NK-92 (cell line): ENCODE data around the gene PRRT2.
"Not testable (repeated sequence)": the region's sequence is repeated elsewhere in the genome, so short reads cannot be mapped to it uniquely, and the experiment has no call there.

Experiments
- DNase-seq: peaks from one replicate; lab custom pipeline; 2025; ENCODE audit not compliant: unreplicated experiment; lab: John Stamatoyannopoulos, UW

PRRT2 gene

GRCh38 chr16:29831490-29831889 is 19.5 kb downstream of the PRRT2 start:
- DNase-seq: no peak

DNA sequence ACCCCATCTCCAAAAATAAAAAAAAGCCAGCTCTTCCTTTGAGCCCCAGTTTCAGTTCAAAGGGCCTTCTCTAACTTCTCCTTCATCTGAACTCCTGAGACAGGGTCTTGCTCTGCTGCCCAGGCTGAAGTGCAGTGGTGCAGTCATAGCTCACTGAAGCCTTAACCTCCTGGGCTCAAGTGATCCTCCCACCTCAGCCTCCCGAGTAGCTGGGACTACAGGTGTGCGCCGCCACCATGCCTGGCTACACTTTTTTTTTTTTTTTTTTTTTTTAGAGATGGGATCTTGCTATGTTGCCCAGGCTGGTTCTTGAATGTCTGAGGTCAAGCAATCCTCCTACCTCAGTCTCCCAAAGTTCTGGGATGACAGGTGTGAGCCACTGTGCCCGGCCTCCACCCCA is 21.2 kb downstream of the PRRT2 start:
- not testable (repeated sequence) for DNase-seq

DNA sequence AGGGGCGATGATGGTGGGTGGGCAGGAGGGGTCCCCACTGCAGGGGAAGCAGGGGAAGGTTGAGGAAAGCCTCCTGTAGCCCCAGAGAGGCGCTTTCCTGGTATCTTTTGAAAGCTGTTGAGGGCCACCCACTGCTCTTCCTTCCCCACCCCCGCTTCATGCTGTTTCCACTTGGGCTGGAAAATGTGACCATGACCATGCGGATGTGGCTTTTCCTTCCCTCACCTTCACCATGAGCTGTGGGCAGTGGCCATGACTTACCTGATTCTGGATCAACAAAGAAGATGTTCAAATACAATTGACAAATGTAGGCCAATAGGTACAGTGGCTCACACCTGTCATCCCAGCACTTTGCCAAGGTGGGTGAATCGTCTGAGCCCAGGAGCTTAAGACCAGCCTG is 22.1 kb downstream of the PRRT2 start:
- DNase-seq: no peak

- DNase-seq: no peak
Observed at GRCh38 chr16:29835926-29836325, 23.9 kb downstream of the PRRT2 start.

DNA sequence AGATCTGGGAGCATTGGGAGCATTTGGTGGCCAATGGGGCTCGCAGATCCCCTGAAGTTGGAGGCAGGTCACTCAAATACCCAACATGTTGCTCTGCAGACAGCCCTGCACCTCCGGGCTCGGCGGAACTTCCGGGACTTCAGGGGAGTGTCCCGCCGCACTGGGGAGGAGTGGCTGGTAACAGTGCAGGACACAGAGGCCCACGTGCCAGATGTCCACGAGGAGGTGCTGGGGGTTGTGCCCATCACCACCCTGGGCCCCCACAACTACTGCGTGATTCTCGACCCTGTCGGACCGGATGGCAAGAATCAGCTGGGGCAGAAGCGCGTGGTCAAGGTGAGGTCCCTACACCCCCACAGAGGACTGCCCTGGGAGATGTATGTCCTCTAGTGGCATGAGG is 24.6 kb downstream of the PRRT2 start:
- DNase-seq: no peak

DNA sequence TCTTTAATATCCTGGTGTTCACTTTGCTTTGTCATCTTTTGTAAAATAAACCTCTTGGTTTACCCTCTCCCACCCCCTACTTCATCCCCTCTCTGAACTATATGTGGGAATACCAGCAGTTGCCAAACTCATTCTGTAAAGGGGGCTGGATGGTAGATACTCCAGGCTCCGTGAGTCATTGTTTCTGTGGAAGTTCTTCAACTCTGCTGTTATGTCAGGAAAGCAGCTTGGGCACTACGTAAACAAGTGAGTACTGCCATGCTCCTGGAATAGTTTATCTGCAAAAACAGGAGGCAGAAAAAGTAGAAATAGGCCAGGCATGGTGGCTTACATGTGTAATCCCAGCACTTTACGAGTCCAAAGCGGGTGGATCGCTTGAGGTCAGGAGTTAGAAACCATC is 25.8 kb downstream of the PRRT2 start:
- no peak for DNase-seq

- DNase-seq: no peak
Observed at GRCh38 chr16:29839822-29840221, 27.8 kb downstream of the PRRT2 start.

GRCh38 chr16:29840240-29840639 is 28.2 kb downstream of the PRRT2 start:
- DNase-seq: no peak

GRCh38 chr16:29841631-29842030 is 29.6 kb downstream of the PRRT2 start:
- DNase-seq: no peak

DNA sequence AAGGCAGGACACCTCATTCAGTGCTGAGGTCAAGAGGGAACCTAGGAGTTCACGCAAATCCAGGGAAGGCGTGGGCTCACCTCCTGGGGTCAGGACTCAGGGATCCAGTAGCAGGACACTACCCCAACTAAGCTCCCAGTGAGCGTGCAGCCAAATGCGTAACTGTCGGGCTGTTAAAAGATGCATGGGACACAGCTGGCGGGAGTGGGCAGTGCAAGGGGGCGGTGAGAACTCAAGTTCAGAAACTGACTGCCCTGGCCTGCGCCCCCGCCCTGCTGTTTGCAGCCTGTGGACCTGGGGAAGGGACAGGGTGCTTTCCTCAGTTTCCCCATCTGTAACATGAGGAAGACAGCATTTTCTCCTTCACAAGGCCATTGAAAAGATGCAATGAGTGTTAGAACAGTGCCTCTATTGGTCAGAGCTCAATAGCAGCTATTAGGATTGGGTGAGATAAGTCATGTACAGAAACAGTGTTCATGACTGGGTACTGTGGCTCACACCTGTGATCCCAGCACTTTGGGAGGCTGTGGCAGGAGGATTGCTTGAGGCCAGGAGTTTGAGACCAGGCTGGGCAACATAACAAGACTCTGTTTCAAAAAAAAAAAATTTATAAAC is 30.8 kb downstream of the PRRT2 start:
- no peak for DNase-seq

GRCh38 chr16:29843931-29844330 is 31.9 kb downstream of the PRRT2 start:
- no peak for DNase-seq

DNA sequence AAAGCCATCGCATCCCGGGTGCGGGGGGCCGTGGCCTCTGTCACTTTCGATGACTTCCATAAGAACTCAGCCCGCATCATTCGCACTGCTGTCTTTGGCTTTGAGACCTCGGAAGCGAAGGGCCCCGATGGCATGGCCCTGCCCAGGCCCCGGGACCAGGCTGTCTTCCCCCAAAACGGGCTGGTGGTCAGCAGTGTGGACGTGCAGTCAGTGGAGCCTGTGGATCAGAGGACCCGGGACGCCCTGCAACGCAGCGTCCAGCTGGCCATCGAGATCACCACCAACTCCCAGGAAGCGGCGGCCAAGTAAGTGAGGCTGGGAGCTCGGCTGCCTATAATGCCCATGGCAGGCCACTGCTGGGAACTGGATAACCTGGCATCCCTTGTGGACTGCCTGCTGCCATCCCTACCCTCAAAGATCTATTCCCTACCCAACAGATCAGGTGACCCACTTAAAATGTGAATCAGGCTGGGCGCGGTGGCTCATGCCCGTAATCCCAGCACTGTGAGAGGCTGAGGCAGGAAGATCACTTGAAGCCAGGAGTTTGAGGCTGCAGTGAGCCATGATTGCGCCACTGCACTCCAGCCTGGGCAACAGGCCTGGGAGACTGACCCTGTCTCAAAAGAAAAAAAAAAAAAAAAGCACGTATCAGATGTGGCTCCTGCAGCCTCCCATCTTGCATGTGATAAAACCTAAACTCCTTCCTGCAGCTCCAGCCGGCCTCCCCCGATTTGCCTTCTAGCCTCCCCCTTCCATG is 32.8 kb downstream of the PRRT2 start:
- DNase-seq: no peak

DNA sequence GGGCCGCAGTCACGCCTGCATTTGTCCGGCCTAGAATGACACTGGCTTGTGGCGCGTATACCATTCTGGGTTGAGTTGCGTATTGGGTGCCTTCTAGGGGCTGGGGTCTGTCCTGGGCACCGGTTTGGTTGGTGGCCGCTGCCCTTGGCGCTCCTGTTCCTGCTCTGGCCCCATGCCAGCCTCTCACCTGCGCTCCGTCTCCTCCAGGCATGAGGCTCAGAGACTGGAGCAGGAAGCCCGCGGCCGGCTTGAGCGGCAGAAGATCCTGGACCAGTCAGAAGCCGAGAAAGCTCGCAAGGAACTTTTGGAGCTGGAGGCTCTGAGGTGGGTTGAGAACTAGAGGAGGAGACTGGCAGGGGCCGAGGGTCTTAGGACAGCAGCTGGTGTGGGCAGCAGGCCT is 33.7 kb downstream of the PRRT2 start:
- no peak for DNase-seq

DNA sequence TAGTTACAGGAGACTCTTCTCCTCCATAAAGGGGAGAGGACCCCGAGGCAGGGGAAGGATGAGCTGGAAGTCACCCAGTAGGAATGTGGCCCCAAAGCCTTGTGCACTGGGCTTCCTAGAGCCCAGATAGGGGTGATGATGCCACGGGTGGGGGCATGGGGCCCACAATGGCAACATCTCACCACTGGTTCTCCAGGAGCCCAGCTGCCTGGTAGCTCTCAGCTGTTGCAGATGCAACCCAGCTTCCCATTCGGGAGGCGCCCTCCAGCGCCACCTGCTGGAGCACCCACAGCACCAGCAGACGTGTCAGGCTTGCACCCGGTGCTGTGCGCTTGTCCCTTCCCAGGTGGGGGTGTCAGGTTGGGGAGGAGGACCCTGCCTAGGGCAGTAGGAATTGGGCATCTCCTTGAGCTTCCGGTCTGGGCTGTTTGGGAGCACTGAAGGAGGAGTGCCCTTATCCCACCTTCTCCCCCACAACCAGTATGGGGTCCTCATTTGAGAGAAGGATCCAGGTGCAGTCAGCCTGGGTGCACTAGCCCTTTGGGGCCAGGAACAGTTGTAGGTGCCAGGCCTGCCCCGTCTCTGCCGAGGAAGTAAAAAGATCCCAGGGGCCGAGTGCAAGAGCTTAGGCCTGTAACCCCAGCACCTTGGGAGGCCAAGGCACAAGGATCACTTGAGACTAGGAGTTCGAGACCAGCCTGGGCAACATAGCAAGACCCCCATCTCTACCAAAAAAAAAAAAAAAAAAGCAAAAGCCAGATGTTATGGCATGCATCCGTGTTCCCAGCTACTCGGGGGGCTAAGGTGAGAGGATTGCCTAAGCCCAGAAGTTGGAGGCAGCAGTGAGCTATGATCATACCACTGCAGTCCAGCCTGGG is 36.7 kb downstream of the PRRT2 start:
- no peak for DNase-seq

- DNase-seq: no peak
Observed at GRCh38 chr16:29849505-29849904, 37.5 kb downstream of the PRRT2 start.

DNA sequence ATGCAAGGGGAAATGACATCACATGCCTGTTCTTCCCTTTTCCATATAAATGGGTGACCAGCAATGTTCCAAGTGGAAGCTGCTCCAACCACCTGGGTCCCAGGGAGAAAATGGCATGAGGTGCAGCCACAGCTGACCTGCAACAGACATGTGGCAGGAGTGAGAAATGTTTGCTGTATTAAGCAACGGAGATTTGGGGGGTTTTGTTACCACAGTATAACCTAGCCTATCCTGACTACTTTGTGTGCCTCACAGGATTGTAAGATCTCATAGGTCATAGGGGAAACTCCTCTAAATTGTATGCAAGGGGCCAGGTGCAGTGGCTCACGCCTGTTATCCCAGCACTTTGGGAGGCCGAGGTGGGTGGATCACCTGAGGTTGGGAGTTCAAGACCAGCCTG is 39.0 kb downstream of the PRRT2 start:
- DNase-seq: no peak

GRCh38 chr16:29852654-29853053 is 40.7 kb downstream of the PRRT2 start:
- no peak for DNase-seq

- no peak for DNase-seq
Observed at GRCh38 chr16:29854520-29855100, 42.6 kb downstream of the PRRT2 start.

DNA sequence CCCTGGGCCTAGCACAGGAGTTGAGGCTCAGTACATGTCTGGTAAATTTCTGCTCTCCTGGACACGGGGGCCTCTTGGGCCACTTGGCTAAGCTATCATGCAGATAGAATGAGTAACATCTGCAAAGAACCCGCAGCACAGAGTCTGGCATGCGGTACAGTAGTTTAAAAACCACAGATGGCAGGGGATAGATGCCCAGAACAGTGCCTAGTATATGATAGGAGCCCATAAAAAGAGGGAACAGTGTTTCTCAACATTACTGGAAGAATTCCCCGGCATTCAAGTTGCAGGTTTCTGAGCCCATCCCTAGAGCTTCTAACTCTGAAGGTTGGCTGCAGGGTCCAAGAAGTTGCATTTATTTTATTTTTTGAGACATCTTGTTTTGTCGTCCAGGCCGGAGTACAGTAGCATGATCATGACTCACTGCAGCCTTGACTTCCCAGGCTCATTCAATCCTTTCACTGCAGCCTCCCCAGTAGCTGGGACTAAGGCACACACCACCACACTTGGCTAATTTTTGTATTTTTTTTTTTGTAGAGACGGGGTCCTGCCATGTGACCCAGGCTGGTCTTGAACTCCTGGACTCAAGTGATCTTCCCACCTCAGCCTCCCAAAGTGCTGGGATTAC is 45.3 kb downstream of the PRRT2 start:
- DNase-seq: no peak

GRCh38 chr16:29858149-29858849 is 46.3 kb downstream of the PRRT2 start:
- no peak for DNase-seq
